IPS-11a (cell line): ENCODE data around the gene ZXDC.

Experiments
- H3K4me3 ChIP-seq: one replicate; pipeline ENCODE4 v1.5.1; 2013; ENCODE audit warnings: low read depth, low read length, control low read depth

The ZXDC gene

DNA sequence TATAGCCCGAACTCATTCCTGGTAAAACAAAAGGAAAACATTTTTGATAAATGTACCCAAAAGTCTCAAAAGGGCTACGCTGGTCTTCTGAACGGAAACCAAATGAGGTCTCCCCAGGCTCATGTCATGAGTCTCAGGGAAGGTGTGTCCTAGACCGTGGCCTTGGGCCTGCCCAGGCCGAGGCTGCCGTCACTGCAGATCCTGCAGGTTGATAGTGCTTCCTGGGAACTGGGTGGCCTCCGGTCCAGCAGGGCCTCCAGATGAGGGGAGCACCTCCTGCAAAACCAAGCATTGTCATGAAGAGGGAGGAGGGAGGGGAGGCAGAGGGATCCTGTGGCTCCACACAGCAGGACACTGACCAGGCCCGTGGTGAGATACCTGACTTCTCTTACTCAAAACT, 37.5 kb downstream of the ZXDC start:
- H3K4me3 ChIP-seq = no peak overlapping the region

DNA sequence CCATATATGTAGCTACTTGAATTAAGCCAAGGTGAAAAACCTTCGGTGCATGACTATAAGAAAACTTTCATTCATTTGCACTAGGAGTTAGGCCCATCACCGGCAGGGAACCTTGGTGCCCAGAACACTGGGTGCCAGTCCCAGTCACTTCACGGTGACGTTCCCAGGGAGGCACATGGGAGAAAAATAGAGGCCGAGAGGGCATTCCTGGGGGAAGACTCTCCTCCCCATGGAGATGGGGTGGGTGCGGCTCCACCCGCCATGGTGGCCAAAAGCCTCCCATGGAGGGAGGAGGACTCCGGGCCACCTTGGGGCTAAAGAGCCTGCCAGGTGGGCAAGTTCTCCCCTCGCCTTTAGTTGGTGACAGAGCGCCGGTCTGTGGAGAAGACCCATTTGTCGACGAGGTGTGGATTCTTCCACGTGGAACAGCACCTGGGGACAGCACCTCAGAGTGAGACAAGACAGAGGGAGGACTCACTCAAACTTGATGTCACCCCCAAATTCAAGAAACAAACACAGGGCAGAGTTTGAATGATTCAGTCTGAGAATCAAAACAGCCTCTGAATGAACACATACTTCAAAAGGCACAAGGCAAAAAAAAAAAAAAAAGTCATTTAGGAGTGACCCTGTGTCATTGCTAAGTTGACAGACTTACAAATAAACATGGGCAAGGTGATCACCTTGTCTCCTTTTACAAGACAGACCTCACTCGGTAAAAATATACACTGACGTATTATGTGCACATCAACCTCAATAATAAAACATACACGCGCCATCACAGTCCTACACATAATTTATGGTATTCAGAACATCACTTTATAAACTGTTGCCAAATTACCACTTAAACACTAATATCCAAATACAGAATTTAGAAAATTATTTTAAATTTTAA, 38.6 kb downstream of the ZXDC start:
- no peak overlapping the region for H3K4me3 ChIP-seq

DNA sequence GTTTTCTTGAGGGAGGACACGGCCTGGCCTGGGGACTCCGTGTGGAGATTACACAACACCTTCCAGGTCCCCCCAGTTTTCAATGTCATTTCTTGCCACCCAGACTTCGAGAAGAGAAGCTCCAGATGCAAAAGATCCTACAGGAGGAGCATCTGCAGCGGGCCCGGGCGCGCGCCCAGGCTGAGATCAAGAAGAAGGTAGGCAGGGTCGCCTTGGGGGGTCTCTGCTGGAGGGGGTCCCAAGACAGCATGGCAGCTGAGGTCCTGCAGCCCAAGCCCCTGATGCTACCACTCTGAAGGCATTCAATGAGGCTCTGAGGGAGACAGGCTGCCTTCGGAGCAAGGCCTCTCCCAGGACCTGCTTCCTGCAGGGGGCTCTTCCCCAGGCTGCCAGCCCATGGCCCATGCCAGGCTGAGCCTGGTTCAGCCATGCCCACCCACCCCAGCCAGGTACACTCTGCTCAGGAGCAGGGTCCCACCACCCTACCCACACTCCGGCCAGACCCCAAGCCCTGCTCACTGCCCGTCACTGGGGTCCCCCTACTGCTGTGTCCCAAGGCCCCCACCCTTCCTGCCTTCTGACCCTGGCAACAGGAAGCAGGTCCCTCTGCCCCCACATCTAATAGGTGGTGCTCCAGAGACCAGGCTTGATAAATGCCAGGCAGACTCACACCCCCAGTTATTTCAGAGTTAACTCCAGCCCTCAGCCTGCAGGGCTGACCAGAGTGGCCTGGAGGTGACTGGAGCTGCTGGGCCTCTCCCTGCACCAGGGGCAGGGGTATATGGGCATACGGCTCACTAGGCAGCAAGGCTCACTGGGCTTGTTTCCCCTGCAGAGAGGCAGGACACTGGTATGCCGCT, 40.0 kb downstream of the ZXDC start:
- no peak overlapping the region for H3K4me3 ChIP-seq

DNA sequence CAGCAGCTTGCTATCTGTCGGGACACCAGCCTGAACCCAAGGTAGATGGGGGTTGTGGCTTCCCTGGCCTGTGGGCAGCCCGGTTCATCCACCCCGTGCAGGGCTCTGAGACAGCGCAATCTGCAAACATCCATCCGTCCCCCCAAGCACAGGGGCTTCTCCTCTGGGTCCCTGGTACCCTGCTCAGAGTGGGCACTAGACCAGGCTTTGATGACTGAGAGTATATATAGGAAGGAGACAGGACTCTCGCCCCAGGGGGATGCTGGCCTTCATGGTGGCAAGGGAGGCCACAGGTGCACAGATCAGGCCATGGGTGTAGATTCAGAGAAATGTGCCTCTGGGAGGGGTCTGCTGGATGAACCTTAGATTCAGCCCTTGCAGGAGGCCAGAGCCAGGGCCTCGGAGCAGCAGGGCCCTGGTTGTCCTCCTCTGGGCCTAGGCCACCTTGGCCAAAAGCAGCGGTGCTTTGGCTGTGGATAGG, 40.7 kb downstream of the ZXDC start:
- H3K4me3 ChIP-seq = no peak overlapping the region

DNA sequence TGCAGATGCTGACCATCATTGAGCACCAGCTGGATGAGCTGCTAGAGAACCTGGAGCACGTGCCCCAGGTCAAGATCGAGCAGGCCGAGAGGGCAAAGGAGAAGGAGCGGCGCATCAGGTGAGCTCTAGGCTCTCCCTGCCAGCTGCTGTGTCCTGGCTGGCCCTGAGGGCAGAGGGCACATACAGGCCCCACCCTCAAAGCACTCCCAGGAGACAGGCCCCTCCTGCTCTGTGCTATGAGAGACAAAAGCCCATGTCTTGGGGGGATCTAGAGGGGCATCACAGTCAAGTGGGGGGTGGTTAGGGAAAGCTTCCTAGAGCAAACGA, 41.5 kb downstream of the ZXDC start:
- no peak overlapping the region for H3K4me3 ChIP-seq

DNA sequence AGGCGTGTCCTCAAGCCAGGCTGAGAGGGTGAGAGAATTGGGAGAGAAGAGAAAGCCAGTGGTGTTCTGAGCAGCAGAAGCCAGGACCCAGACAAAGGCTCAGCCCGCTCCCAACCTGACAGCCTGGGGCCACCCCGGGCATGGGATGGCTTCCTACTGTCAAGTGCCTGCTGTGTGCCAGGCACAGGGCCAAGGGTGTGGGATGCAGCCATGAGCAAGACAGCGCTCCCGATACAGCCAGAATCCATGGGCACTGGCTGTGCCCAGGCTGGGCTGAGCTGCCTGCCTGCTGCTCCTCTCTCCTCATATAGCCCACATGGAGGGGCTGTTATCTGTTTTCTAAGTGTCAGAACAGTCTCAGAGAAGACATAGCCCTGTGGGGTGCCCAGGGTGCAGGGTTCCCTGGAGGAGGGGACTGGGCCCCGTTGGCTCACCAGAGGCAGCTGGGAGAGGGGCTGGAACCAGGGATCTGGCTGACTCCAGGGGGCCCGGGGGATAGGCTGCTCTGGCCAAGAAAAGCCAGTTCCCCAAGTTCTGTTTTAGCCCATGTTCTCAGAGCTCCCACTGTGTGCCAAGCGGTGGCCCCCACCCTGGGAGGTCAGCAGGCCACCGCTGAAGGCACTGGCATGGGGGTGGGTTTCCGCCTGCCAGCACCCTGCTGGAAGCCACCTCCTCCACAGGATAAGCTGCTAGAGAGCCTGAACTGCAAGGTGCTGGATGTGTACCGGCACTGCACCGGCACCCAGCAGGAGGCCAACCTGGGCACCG, 42.0 kb downstream of the ZXDC start:
- no peak overlapping the region for H3K4me3 ChIP-seq

DNA sequence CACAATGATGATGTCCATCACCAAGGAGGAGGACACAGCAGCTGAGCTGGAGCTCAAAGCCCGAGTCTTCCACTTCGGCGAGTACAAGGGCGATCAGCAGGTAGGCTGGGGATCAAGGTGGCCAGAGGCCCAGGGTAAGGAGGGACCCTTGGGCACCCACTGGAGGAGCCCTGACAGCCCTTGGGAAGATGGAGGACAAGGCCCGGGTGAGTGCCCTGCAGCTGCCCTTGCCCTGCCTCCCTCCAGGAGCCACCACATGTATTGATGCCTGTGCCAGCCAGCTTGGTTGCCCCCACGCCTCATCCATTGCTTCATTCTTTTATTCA, 42.6 kb downstream of the ZXDC start:
- H3K4me3 ChIP-seq = no peak overlapping the region

DNA sequence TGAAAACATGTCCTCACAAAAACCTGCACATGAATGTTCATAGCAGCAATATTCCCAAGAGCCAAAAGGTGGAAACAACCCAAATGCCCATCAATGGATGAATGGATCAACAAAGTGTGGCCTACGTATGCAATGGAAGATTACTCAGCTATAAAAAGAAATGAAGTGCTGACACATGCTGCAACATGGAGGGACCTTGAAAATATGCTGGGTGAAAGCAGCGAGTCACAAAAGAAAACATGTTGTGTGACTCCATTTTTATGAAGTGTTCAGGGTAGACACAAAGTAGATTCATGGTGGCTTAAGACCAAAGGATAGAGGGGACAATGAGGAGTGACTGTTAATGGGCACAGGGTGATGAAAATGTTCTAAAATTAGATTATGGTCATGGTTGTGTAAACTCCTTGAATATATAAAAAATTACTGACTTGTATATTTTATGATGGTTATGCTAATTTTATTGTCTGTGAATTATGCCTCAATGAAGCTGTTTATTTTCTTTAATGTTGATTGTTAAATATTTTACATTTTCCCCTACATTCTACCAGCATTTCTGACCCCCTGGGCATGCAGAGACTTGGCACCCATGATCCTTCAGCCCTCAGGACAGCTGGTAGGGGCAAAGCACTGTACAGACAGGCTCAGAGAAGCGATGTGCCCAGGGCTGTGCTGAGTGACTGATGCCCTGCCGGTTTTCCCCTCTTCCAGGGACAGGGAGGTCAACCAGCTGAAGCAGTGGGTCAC, 43.2 kb downstream of the ZXDC start:
- H3K4me3 ChIP-seq = no peak overlapping the region

DNA sequence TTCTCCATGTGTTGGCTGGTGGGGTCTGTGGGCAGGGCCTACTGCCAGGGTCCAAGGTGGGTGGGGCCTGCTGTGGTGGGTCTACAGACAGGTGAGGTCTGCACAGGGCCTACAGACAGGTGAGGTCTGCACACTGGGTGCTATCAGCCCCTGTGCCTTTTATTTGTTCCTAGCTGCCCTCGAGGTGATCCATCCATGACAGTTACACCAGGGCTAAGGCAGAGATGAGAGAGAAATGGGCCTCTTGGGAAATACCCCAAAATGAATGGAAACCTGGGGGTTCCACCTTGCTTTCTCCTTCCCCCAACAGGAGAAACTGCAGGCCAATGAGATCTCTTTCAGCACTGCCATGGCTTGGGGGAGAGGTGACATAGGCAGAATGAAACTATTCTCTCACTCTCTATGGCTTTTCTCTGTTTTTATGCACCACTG, 44.6 kb downstream of the ZXDC start:
- H3K4me3 ChIP-seq = no peak overlapping the region

DNA sequence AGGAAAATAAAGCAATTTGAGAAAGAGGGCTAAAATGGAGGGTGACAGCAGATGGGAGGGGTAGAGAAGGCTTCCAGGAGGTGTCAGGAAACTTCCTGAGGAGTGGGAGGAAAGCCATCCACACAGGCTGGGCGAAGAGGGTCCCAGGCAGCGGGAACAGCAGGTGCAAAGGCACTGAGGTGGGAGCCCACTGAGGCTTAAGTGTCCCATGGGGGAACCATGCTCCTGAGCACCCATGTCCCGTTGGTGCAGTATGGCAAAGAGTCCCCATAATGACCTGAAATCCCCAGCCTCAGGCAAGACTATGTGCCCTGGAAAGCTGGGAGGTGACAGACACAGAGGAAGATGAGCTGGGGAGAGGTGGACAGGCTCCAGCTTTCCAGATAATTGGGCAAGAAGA, 50.9 kb downstream of the ZXDC start:
- no peak overlapping the region for H3K4me3 ChIP-seq

DNA sequence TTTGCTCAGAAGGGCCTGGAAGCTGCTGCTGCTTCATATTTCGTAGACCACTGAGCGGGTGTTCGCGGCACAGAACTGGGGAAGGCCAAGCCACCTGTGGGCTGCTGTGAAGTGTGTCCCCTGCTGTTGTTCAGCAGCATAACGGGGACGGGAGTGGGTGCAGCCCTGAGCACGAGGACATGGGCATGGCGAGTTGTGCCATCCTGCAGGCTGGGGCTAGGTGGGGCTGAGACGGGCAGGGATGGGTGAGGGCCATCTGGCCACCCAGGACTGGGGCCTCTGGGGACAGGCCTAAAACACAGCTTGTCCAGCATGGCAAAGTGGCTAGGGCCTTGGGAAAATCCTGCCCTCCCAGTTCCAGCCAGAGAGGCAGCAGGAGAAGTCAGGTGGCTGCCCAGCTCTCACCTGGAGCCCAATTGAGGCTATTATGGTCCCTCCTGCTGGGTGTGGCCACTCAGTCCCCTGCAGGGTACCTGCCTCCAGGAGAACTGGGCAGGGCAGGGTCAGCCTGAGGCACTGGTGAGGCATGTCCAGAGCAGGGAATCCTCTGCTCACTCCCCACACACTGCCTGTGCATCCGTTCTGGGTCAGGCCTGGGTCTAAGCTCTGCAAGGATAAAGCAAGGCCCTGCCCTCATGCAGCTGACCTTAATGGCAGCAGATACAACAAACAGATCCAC, 51.5 kb downstream of the ZXDC start:
- no peak overlapping the region for H3K4me3 ChIP-seq

DNA sequence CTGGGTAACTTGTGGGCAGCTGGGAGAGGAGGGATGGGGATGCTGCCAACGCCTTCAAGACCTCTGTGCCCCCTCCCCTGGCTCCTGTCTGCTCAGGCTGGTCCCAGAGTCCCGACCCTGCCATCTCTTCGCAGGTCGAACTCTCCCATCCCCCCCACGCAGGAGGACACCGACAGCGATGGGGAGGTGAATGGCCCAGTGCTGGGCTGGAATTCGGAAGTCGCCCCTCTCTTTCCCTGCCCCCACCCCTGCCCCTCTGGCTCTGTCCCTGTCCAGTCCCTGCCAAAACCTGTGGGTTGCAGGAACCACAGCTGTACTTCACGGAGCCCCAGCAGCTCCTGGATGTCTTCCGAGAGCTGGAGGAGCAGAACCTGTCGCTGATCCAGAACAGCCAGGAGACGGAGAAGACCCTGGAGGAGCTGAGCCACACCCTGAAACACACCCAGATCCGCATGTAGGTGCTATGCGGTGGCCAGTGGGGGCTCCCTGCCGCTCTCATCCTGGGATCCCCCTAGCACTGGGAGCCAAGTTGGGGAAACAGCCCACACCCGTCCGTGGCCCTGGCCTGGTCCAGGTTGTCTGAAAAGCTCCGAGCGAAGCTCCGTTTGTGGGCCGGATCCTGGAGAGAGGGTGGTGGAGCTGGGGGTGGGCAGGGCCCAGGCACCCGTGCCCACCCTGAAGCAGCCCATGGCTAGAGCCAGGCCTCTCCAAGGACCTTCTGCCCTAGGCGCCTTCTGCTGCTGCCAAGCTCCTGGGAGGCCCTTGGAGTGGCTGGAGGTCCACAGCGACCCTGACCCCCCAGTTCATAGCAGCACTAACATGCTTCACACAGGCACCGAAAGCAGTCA, 52.3 kb downstream of the ZXDC start:
- no peak overlapping the region for H3K4me3 ChIP-seq

DNA sequence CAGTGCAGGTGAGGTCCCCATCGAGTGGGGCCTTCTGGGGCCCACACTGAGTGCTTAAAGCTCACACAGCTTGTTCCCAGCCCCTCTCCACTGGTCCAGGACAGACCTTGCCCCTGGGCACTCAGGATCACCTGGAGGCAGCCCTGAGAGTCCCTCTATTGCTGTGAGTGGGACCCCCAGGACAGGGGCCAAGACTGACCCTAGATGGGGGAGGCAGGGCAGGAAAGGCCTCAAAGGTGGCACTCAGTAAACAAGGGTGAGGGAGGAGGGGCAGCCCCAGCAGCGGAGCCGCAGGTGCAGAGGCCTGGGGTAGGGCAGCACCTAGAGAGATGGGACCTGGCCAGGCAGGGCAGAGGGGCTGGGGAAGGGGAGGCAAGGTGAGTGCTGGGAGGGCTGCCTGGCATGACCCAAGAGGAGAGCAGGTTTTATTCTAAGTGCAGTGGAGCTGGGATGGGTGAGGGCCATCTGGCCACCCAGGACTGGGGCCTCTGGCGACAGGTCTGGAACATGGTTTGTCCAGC, 53.1 kb downstream of the ZXDC start:
- no peak overlapping the region for H3K4me3 ChIP-seq

DNA sequence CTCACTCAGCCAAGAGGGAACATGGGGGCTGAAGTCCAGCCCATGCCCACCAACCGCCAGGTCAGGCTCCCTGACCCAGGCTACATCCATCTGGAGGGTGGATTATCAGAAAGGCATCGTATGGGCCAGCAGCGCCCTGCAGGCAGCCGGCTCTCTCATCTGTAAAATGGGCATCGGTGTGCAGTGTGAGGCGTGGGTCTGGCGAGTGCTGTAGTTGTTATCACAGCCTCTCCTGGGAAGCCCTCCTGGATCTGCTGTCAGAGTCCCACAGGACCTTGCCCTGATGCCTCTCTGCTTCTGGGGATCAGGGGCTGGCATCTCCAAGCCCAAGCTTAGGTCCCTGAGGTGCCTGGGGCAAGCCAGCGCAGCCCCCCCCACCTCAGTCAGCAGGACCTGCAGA, 53.6 kb downstream of the ZXDC start:
- H3K4me3 ChIP-seq = no peak overlapping the region

DNA sequence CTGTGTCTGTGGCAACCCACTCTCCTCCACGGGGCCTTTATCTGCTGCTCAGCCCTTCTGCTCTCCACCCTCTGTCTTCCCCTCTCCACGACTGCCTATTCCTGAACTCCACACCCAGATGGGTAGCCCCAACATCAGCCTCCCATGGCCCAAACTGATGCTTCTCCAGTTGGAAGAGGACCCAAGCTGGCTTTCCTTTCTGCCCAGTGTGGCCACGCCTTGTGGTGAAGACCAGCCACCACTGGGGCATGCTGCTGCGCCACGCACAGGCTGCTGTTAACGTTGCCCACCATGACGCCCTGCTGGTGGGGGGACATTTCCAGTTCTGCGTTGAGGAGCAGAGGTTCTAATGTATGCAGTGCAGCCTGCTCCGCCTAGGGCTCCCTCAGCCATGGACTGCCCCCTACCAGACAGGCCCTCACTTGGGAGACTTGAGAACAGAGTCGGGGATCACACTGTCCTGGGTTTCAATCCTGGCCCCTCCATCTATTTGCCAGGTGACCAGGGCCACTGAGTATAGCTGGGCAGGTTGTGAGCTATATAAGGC, 54.0 kb downstream of the ZXDC start:
- H3K4me3 ChIP-seq = no peak overlapping the region

DNA sequence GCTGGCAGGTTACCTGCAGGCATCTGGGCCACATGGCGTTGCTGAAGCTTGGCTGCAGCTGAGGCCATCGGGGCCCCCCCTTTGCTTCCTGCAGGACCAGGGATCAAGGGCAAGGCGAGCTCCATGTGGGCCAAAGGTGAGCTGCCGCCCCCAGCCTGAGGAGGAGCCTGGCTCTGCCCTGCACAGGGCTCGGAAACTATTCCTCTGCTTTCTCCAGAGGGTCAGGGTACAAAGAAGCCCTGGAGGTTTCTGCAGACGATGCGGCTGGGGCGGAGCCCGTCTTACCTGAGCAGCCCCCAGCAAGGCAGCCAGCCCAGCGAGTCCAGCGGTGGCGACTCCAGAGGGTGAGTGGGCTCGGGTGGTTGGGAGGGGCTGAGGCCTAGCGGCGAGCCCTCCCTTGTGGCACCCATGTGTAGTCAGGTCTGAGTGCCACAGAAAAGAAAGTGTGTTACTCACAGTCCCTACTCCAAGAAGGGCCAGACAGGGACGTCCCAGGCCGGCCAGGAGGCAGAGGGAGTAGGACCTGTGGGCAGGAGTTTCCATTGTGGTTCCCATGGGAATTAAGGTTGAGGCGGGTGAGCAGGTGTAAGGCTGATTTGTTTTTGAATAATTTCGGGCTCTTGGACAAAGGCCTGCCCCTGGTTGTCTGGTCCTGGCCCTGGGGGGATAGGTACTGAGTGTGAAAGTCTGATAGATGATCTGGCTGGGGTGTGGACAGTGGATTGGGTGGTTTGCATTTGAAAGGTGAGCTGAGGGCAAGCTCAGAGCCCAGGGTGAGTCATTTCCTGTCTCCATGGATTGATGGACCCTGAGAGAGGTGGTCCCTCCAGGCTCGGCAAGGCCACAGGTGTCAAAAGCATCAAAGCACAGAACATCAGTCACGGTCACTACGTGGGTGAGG, 55.6 kb downstream of the ZXDC start:
- no peak overlapping the region for H3K4me3 ChIP-seq

DNA sequence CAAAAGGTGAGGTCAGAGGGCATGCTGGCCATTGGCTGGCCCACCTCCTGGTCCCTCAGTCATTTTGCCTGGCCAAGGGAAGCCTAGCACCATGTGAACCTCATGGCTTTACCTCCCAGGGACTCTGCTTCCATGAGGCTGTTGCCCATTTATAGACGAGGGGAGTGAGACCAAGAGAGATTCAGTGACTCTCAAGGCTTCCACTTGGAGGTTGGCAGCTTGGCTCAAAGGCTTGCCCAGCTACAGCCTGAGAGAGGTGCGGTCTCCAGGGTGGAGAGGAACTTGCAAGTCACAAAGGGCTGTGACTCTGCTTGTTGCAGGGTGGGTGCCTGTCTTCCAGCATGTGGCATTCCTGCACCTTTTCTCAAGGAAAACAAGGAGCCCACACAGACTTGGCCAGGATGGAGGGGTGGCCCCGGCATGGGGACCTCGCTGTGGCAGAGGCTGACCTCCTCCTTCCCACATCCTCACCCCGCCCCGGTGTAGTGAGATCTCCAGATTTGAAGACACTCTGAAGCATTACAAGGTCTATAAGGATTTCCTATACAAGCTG, 56.5 kb downstream of the ZXDC start:
- no peak overlapping the region for H3K4me3 ChIP-seq
